Loucy (cell line): Measurements from ENCODE around the gene WDR87.

Experiments used
- H2AFZ ChIP-seq: fragments of 200-600 bp; sonication (generic); 2 replicates; pipeline ENCODE4 v1.6.0; 2016; ENCODE audit warnings: antibody characterized with exemption, mild to moderate bottlenecking, low read length, moderate library complexity
- H3F3A ChIP-seq: fragments of 200-600 bp; 2 replicates; pipeline ENCODE4 v1.6.0; 2016; ENCODE audit warnings: antibody characterized with exemption, low read depth, mild to moderate bottlenecking
- H3K27me3 ChIP-seq: fragments of 200-600 bp; sonication (generic); 2 replicates; pipeline ENCODE4 v1.6.1; 2014; ENCODE audit warnings: low read length, mild to moderate bottlenecking; ENCODE audit not compliant: insufficient read depth, poor library complexity, severe bottlenecking
- H3K36me3 ChIP-seq: fragments of 200-600 bp; sonication (generic); 2 replicates; pipeline ENCODE4 v1.6.1; 2016; ENCODE audit warnings: low read length; ENCODE audit not compliant: insufficient read depth
- H3K4me1 ChIP-seq: fragments of 200-600 bp; sonication (generic); 2 replicates; pipeline ENCODE4 v1.5.1; 2014; ENCODE audit warnings: low read length, mild to moderate bottlenecking; ENCODE audit not compliant: insufficient read depth, poor library complexity, severe bottlenecking
- H3K4me2 ChIP-seq: fragments of 200-600 bp; sonication (generic); 2 replicates; pipeline ENCODE4 v1.6.0; 2014; ENCODE audit warnings: antibody characterized with exemption, low read length, low read depth, mild to moderate bottlenecking; ENCODE audit not compliant: poor library complexity, severe bottlenecking
- H3K4me3 ChIP-seq: fragments of 200-600 bp; sonication (generic); 2 replicates; pipeline ENCODE4 v1.5.1; 2014; ENCODE audit warnings: low read length, mild to moderate bottlenecking, mixed read lengths; ENCODE audit not compliant: poor library complexity, severe bottlenecking
- H3K79me2 ChIP-seq: fragments of 200-600 bp; sonication (generic); 2 replicates; pipeline ENCODE4 v1.6.1; 2014; ENCODE audit warnings: low read length; ENCODE audit not compliant: insufficient read depth
- H3K9ac ChIP-seq: fragments of 200-600 bp; sonication (generic); 2 replicates; pipeline ENCODE4 v1.6.0; 2014; ENCODE audit warnings: mild to moderate bottlenecking, low read depth, low read length, moderate library complexity; ENCODE audit not compliant: poor library complexity, severe bottlenecking
- H3K9me2 ChIP-seq: fragments of 200-600 bp; sonication (generic); replicated peaks from 2 replicates; pipeline ENCODE4 v1.6.1; 2016; ENCODE audit warnings: low read depth, low read length, mixed read lengths
- H3K9me3 ChIP-seq: fragments of 200-600 bp; sonication (generic); 2 replicates; pipeline ENCODE4 v1.6.1; 2014; ENCODE audit warnings: mild to moderate bottlenecking, antibody characterized with exemption, low read length, low read depth; ENCODE audit not compliant: insufficient read depth
- H4K20me1 ChIP-seq: fragments of 200-600 bp; sonication (generic); 2 replicates; pipeline ENCODE4 v1.6.0; 2014; ENCODE audit warnings: antibody characterized with exemption, low read length, mild to moderate bottlenecking; ENCODE audit not compliant: insufficient read depth, poor library complexity, severe bottlenecking
- EZH2phosphoT487 ChIP-seq: fragments of 200-600 bp; IDR thresholded peaks from 2 replicates; pipeline ENCODE4 v1.6.1; 2018; ENCODE audit warnings: antibody characterized with exemption, mild to moderate bottlenecking, moderate library complexity, borderline replicate concordance
- TF ChIP-seq, protein P1 (sequence below): fragments of 200-600 bp; sonication (generic); conservative IDR thresholded peaks from 2 replicates; pipeline ENCODE4 v1.5.1; 2014; ENCODE audit warnings: mild to moderate bottlenecking, antibody characterized with exemption, low read length

The WDR87 gene

DNA sequence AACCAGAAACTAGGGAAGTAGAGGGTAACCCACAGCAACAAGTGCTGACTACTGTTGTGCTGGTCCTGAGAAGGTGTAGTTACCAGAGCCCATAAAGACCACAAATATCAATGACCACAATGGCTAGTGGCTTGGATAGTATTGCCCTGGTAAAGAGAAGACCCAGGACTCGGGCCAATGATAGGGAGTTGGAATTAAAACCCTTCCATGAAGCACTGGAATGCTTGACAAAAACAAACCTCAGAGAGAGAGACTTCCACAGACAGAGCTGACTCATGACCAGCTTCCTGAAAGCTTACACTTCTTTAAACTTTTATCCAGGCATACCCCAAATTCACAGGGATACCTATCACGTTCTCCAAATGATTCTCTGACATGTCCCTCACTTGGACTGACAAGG, 60.5 kb downstream of the WDR87 start:
- TF ChIP-seq, protein P1, sequence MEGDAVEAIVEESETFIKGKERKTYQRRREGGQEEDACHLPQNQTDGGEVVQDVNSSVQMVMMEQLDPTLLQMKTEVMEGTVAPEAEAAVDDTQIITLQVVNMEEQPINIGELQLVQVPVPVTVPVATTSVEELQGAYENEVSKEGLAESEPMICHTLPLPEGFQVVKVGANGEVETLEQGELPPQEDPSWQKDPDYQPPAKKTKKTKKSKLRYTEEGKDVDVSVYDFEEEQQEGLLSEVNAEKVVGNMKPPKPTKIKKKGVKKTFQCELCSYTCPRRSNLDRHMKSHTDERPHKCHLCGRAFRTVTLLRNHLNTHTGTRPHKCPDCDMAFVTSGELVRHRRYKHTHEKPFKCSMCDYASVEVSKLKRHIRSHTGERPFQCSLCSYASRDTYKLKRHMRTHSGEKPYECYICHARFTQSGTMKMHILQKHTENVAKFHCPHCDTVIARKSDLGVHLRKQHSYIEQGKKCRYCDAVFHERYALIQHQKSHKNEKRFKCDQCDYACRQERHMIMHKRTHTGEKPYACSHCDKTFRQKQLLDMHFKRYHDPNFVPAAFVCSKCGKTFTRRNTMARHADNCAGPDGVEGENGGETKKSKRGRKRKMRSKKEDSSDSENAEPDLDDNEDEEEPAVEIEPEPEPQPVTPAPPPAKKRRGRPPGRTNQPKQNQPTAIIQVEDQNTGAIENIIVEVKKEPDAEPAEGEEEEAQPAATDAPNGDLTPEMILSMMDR: no peak
- TF ChIP-seq EZH2phosphoT487: no peak
- H3K36me3 ChIP-seq: no peaks in the 10 kb centered on the region
- no peaks in the 10 kb centered on the region for H3K9me2 ChIP-seq
- H3K9ac ChIP-seq: no peak overlapping the region
- H3K79me2 ChIP-seq: no peaks in the 10 kb centered on the region
- H3K27me3 ChIP-seq: no peaks in the 10 kb centered on the region
- no peak overlapping the region for H3K4me3 ChIP-seq
- H4K20me1 ChIP-seq: no peaks in the 10 kb centered on the region
- H3K9me3 ChIP-seq: no peaks in the 10 kb centered on the region
- no peaks in the 10 kb centered on the region for H3F3A ChIP-seq
- H2AFZ ChIP-seq: no peak overlapping the region
- no peaks in the 10 kb centered on the region for H3K4me1 ChIP-seq
- H3K4me2 ChIP-seq: no peak overlapping the region
